HL-60 (cell line): ENCODE measurements around the gene ANTXR1.

Experiments used
- DNase-seq, 2 experiments: peaks; one replicate each; pipeline ENCODE4 v3.0.0-alpha.2; 2010 to 2020; ENCODE audit warnings: low read depth in 1 of 2, low spot score in 1 of 2
- H3K27ac ChIP-seq: fragments of 250-450 bp; sonication (Bioruptor Pico); replicated peaks from 2 replicates; pipeline ENCODE4 v1.5.1; 2020; ENCODE audit warnings: mild to moderate bottlenecking, moderate library complexity
- H3K27me3 ChIP-seq: fragments of 250-450 bp; sonication (Bioruptor Pico); 2 replicates; pipeline ENCODE4 v1.5.1; 2021; ENCODE audit warnings: mild to moderate bottlenecking, moderate library complexity; ENCODE audit not compliant: insufficient read depth, poor library complexity, severe bottlenecking
- H3K4me3 ChIP-seq: replicated peaks from 2 replicates; pipeline ENCODE4 v1.5.1; 2011; ENCODE audit warnings: mild to moderate bottlenecking, control low read depth, low read length; ENCODE audit not compliant: insufficient read depth
- GABPA ChIP-seq: IDR thresholded peaks from 2 replicates; pipeline ENCODE4 v1.6.1; 2012; ENCODE audit warnings: low read depth
- POLR2AphosphoS5 ChIP-seq: IDR thresholded peaks from 2 replicates; pipeline ENCODE4 v1.6.1; 2012; ENCODE audit warnings: low read depth
- SPI1 ChIP-seq: IDR thresholded peaks from 2 replicates; pipeline ENCODE4 v1.6.1; 2012; ENCODE audit warnings: low read depth, mild to moderate bottlenecking, borderline replicate concordance
- TF ChIP-seq, protein P1 (sequence below): IDR thresholded peaks from one replicate; pipeline ENCODE4 v1.5.1; 2011; ENCODE audit warnings: low read length, control low read depth, inconsistent platforms; ENCODE audit not compliant: insufficient read depth
- TF ChIP-seq, protein P2 (sequence below): IDR thresholded peaks from 2 replicates; pipeline ENCODE4 v1.6.1; 2012; ENCODE audit warnings: low read depth; ENCODE audit not compliant: insufficient replicate concordance

ANTXR1 gene

DNA sequence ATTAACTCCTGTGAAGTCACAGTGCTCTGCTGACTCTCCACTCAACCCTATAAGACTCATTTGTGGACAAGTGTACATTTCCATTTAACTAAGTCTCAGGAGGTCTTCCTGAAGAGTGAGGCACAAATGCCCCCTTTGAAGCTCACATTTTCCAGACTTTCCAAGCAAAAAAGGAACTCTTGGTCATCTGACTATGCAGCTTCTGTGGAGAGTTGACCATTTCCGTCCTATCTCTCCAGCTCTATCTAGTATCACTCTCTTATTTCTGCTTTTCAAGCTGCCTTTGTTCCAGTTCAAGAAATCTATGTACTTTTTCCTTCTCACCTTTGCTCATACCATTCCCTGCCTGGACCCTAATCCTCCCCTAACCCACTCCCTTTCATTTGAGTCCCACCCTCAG, 77.0 kb downstream of the ANTXR1 start:
- Histone ChIP-seq H3K27me3 (no peaks in the 10 kb centered on the region), H3K4me3 (no peak overlapping the region), H3K27ac (no peak overlapping the region)
- no peak for DNase-seq
- TF ChIP-seq POLR2AphosphoS5 = no peak
- TF ChIP-seq, protein P1, sequence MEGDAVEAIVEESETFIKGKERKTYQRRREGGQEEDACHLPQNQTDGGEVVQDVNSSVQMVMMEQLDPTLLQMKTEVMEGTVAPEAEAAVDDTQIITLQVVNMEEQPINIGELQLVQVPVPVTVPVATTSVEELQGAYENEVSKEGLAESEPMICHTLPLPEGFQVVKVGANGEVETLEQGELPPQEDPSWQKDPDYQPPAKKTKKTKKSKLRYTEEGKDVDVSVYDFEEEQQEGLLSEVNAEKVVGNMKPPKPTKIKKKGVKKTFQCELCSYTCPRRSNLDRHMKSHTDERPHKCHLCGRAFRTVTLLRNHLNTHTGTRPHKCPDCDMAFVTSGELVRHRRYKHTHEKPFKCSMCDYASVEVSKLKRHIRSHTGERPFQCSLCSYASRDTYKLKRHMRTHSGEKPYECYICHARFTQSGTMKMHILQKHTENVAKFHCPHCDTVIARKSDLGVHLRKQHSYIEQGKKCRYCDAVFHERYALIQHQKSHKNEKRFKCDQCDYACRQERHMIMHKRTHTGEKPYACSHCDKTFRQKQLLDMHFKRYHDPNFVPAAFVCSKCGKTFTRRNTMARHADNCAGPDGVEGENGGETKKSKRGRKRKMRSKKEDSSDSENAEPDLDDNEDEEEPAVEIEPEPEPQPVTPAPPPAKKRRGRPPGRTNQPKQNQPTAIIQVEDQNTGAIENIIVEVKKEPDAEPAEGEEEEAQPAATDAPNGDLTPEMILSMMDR = no peak
- TF ChIP-seq SPI1 = no peak
- TF ChIP-seq, protein P2, sequence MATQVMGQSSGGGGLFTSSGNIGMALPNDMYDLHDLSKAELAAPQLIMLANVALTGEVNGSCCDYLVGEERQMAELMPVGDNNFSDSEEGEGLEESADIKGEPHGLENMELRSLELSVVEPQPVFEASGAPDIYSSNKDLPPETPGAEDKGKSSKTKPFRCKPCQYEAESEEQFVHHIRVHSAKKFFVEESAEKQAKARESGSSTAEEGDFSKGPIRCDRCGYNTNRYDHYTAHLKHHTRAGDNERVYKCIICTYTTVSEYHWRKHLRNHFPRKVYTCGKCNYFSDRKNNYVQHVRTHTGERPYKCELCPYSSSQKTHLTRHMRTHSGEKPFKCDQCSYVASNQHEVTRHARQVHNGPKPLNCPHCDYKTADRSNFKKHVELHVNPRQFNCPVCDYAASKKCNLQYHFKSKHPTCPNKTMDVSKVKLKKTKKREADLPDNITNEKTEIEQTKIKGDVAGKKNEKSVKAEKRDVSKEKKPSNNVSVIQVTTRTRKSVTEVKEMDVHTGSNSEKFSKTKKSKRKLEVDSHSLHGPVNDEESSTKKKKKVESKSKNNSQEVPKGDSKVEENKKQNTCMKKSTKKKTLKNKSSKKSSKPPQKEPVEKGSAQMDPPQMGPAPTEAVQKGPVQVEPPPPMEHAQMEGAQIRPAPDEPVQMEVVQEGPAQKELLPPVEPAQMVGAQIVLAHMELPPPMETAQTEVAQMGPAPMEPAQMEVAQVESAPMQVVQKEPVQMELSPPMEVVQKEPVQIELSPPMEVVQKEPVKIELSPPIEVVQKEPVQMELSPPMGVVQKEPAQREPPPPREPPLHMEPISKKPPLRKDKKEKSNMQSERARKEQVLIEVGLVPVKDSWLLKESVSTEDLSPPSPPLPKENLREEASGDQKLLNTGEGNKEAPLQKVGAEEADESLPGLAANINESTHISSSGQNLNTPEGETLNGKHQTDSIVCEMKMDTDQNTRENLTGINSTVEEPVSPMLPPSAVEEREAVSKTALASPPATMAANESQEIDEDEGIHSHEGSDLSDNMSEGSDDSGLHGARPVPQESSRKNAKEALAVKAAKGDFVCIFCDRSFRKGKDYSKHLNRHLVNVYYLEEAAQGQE = no peak
- no peak for TF ChIP-seq GABPA

DNA sequence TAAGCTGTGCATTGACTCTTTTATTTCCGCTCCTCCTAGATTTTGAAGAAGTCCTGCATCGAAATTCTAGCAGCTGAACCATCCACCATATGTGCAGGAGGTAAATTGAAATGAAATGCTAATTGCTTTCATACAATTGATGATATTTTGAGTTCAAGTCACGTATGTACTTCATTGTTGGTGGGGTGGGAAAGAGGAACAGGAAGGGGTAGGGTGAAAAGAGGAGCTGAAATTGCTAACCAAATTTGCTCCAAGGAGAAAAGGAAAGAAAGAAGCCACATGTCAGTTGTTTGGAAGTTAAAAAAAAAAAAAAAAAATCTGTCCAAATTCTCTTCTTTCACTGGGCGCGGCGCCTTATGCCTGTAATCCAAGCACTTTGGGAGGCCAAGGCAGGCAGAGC, 77.8 kb downstream of the ANTXR1 start:
- H3K4me3 ChIP-seq = no peak overlapping the region
- no peaks in the 10 kb centered on the region for H3K27me3 ChIP-seq
- no peak overlapping the region for H3K27ac ChIP-seq
- no peak for TF ChIP-seq GABPA
- peak; percentile 64; the same call in 1 of the 2 replicates for TF ChIP-seq SPI1
- DNase-seq = no peak

DNA sequence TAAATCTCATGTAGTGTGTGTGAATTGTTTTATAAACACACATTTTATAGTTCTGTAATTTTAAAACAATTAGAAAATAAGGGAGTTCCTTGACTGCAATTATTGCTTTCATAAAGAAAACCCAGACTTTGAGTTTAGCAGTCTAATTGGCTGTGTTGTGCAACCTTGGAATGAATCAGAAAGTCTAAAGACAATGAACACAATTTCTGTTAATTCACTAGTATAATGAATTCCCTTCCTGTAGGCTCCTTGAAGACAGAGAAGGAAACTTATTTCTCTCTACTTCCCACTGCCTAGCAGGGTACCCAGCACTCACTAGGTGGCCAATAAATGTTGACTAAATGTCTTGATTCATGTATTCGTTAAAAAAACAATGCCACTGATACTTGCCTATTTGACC, 79.9 kb downstream of the ANTXR1 start:
- no peak overlapping the region for H3K4me3 ChIP-seq
- H3K27me3 ChIP-seq = no peaks in the 10 kb centered on the region
- no peak for DNase-seq
- H3K27ac ChIP-seq = no peak overlapping the region
- TF ChIP-seq POLR2AphosphoS5 = no peak
- TF ChIP-seq GABPA = no peak
- TF ChIP-seq, protein P1 = no peak
- TF ChIP-seq, protein P2 = no peak
- no peak for TF ChIP-seq SPI1

DNA sequence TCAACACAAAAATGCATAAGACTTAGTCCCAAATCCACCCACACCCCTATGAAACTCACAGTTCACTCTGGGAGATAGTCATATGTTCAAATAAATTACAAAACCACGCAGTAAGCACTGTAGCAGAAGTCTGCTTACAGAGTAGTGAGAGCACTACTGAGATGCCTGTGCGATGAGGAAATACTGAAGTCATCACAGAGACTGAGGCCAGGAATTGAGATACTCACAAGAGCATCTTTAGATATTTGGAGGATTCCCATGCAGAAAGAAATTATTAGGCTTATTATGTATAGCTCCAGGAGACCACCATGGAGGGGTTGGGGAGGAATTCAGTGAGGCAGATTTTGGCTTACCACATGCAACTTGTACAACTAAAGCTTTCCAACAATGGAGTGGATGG, 82.3 kb downstream of the ANTXR1 start:
- TF ChIP-seq GABPA = no peak
- TF ChIP-seq, protein P1 = no peak
- no peak for TF ChIP-seq SPI1
- TF ChIP-seq POLR2AphosphoS5 = no peak
- TF ChIP-seq, protein P2 = no peak
- no peak for DNase-seq
- H3K27ac ChIP-seq = no peak overlapping the region

More for the DNA sequence above, 82.3 kb downstream of the ANTXR1 start:
- no peaks in the 10 kb centered on the region for H3K27me3 ChIP-seq
- no peak overlapping the region for H3K4me3 ChIP-seq
